GM18868 (cell line): Measurements from ENCODE around the gene GAPDHS.

ENCODE experiments used
- ATAC-seq: cut with Tn5 transposase; IDR thresholded peaks from one replicate; pipeline ENCODE4 v1.9.1; 2021; ENCODE audit warnings: mild to moderate bottlenecking, moderate library complexity; ENCODE audit not compliant: unreplicated experiment

The GAPDHS gene

DNA sequence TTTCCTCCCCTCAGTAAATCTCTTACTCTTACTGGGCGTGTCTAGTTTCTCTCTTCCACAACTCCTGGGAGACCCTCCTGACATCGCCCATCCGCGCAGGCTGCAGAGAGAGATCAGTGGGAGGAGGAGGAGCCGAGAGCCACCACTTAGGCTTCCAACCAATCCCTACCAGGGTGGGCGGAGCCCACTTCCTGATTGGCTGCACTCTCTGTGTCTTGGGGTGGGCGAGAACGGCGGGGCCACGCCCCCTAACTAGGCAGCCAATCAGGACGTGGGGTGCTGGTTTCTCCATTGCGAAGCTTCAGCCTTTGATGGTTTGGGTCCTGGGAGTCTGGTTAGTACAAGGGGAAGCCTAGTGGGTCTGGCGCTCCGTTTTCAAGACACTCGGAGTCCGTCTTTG is 52.6 kb downstream of the GAPDHS start, which contains the start of gene PMIS2:
PMIS2 (plus strand) TSS at position 326 of the 400 bp plus-strand sequence. CDS start 87 bp downstream, outside the sequence.
- no peak for ATAC-seq

- ATAC-seq: no peak
Observed at GRCh38 chr19:35587321-35587720, 54.1 kb downstream of the GAPDHS start.

DNA sequence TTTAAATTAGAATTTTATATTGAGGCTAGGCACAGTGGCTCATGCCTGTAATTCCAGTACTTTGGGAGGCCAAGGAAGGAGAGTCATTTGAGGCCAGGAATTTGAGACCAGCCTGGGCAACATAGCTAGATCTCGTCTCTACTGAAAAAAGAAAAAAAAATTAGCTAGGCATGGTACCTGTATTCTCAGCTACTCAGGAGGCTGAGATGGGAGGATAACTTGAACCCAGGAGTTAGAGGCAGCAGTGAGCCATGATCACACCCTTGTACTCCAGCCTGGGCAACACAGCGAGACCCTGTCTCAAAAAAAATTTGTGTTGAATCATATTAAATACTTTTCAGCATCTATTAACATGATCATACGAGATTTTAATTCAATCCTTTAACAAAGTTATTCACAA is 57.6 kb downstream of the GAPDHS start:
- no peak for ATAC-seq

DNA sequence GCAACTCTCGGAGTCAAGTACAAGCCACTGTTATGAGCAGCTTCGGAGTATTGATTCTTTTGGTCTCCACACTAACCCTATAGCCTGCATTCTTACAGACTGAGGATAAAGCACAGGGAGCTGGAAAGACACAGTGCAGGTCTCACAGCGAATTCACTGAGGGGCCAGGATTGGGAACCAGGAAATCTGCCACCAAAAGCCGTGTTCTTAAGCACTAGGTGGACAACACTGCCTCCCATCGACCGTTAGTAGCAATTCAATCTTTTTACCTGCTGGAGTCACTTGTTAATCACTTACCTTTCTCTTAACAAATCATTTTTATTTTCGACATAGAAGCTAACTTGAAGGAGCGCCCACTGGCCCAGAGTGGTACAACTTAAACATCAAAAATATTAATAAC is 59.0 kb downstream of the GAPDHS start:
- ATAC-seq: no peak
